Breast epithelium (tissue), 3 donors: Measurements from ENCODE around the gene CSNK1D.

Source experiments
- CTCF ChIP-seq, 3 donors: fragments of 450-650 bp; IDR thresholded peaks; one replicate each; pipeline ENCODE4 v1.5.1; 2016 to 2017; ENCODE audit warnings: antibody characterized with exemption in 3 of 3, mild to moderate bottlenecking in 3 of 3, moderate library complexity in 3 of 3
- POLR2AphosphoS5 ChIP-seq, 3 donors: sonication (generic); formaldehyde crosslinking; IDR thresholded peaks; one replicate each; pipeline ENCODE4 v1.6.1; 2017; ENCODE audit warnings: antibody characterized with exemption in 3 of 3

GRCh38 chr17:82250868-82251500, 22.5 kb downstream of the CSNK1D start:
- no peak for TF ChIP-seq CTCF (IDR thresholded peaks at IDR 0.05)
- TF ChIP-seq POLR2AphosphoS5 (IDR thresholded peaks at IDR 0.05) = no peak
